GM21825 (cell line): Measurements from ENCODE around the gene HMGCS1.
"Not testable (repeated sequence)": the region's sequence is repeated elsewhere in the genome, so short reads cannot be mapped to it uniquely, and the experiment has no call there.

ENCODE experiments used
- ATAC-seq: cut with Tn5 transposase; IDR thresholded peaks from one replicate; pipeline ENCODE4 v1.9.1; 2021; ENCODE audit warnings: mild to moderate bottlenecking, moderate library complexity; ENCODE audit not compliant: unreplicated experiment

Gene HMGCS1

DNA sequence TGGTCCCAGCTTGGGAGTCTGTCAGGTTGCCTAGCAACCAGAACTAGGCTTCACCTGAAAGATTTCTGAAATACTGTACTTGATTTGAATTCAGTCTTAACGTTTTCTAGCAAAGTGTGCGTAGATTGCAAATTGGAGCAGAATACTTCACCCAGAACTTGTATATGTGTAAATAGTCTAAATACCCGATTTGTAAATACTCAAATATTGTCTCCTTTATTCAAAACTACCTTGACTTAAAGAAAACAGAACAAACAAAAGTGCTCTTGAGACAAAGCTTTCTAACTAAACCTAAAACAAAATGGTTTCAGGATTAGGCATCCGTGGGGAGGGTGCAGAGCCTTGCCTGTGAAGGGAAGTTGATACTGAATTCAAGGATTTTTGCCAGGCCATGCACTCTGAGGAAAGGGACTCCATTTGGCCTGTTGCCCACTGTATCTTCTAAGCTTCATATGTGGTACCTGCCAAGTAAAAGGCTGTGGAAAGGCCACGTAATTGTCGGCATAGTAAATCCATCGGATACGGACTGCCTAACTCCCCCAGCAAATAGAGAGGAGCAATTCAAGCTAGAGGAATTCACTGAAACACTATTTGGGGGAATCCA, 744 bp upstream of the HMGCS1 start:
- no peak for ATAC-seq

DNA sequence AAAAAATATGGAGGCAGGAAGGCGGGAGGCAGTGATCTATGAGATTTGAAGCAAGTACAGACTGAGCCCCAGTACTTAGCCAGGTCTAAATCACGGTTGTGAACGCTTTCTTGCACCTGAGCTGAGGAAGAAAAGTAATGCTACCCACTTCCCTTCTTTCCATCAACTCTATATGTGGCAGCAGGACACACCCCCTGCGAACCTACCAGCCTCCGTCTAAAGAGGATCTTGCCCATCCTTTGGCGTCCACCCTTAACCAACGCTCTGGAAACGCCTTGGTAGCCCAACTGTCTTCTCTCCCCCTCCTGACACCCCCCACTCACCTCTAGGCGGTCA, 545 bp downstream of the HMGCS1 start:
- peak; percentile 1 for ATAC-seq

DNA sequence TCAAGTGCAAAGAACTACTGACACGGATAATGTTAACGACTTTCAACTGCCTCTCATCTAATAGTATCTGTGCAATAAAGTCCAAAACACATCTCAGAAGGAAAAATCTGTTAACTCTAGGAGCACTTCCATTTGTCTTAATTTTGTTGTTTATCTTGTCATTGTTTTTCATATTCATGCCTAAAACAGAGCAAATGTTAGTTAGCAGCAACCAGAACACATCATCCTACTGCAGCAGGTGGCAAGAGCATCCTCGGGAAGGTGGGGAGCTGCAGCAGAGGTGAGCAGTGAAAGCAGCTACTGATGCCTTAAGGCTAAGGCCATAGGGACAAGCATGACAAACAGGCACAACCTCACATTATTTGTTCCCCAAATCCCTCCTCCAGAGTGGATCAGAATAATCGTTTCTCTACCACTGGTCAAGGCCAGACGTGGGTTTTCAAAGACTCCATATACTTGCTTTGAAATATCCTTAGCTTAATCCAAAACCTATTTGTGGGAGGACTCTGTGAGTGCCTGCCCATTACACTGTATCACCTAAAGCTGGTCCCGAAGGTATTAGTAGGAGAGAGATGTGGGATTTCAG, 1.0 kb downstream of the HMGCS1 start:
- ATAC-seq, result no peak

DNA sequence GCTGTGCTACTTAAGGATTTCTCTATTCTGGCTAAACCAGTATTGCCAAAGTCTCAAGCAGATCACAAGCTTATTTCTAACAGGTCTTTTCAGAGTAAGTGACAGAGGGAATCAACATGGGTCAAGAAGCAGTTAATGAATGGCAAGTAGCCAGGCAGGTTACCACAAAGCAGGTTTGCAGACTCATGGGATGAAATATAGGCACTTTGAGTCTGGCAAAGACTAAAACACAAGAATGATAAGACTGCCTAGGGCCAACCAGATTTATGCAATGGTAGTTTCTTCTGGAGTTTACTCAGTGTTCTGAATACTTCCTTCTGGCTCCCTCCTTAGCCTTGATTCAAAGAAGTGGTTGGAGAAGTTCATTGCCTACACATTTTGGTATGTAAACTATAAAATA, 3.6 kb downstream of the HMGCS1 start:
- ATAC-seq, result no peak

DNA sequence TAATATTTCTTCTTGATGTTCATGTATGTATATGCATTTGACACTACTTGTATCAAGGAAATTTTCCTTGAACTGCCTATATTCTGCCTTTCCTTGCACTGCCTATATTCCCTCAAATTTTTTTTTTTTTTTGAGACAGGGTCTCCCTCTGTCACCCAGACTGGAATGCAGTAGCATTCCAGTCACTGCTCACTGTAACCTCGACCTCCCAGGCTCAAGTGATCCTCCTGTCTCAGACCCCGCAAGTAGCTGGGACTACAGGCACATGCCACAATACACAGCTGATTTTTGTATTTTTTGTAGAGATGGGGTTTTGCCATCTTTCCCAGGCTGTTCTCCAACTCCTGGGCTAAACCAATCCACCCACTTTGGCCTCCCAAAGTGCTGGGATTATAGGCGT, 4.1 kb downstream of the HMGCS1 start:
- no peak for ATAC-seq

DNA sequence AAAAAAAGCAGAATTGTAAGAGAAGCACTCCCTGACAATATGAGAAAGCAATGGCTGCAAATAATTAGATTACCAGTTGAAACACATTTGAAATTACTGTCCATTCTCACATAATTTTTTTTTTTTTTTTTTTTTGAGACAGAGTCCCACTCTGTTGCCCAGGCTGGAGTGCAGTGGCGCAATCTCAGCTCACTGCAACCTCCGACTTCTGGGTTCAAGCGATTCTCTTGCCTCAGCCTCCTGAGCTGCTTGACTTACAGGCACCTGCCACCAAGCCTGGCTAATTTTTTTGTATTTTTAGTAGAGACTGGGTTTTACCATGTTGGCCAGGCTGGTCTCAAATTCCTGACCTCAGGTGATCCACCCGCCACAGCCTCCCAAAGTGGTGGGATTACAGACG, 6.3 kb downstream of the HMGCS1 start:
- ATAC-seq, result not testable (repeated sequence)

DNA sequence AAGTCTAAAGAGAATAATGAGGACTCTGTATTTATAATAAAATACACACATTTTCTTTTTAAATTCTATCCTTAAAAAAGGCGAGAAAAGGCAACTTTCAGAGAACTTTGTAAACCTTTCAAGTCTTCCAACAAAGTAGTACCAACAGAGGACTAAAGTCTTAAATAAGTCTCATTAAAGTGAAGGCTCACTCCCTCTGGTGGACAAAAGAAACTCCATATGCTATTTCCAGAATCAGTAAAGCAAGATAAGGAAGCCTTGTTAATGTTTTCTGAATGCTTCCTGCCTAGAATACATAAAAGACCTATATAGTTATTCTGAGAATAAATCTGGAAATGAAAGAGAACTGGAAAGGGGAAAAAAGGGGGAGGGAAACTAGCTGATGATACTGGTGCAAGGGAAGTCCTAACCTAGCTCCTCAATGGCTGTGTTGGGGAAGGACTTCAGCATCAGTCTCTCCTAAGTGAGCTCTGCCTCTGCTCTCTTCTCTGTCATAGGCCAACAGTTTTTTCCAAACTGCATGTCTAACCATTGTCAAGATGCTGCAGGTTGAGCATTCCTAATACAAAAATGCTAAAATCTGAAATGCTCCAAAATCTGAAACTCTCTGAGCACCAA, 7.2 kb downstream of the HMGCS1 start:
- ATAC-seq, result peak; percentile 57

DNA sequence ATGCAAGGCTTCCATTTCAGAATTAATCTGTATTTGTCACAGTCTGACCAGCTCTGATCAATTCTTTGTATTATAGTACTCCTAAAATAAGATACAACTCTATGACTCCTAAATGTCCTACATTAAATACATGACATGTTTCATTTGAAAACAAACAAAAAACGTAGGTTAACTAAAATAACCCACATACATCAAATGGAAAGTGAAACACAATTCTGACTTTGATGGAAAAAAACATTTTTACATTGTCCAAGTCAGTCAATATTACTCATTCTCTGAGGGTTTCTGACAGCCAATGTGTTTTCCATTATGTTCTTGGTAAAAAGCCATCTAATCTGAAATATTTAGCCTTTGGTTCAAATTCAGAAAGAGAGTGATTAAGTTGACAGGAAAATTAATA, 8.7 kb downstream of the HMGCS1 start:
- ATAC-seq, result peak; percentile 45

DNA sequence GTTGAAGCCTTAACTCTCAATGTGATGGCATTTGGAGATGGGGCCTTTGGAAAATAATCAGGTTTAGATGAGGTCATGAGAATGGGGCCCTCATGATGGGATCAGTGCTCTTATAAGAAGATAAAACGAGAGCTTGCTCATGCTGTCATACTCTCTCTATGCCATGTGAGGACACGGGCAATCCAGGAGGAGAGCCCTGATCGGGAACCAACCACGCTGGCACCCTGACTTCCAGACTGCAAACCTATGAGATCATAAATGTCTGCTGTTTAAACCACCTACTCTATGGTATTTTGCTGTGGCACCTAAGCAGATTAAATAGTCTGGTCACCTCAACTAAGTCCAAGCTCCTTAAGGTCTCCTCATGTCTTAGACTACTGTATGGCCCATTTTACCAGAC, 10.0 kb downstream of the HMGCS1 start:
- no peak for ATAC-seq

DNA sequence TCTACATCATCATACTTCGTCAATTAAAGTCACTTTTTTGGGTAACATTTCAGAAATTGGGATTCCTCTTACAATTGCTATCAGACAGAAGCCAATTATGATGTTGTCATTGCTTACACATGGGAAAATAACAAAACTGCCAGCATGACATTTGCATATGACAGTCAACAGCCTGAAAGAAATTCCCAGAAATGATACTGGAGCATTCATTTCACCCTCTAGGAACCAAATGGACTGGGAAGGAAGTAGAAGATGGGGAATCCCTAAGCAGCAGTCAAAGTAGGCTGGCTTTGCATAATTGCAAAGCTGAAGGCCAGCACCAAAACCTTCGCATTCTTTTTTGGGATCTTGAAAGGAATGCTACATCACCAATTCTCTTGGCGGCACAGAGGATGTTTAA, 10.7 kb downstream of the HMGCS1 start:
- no peak for ATAC-seq

DNA sequence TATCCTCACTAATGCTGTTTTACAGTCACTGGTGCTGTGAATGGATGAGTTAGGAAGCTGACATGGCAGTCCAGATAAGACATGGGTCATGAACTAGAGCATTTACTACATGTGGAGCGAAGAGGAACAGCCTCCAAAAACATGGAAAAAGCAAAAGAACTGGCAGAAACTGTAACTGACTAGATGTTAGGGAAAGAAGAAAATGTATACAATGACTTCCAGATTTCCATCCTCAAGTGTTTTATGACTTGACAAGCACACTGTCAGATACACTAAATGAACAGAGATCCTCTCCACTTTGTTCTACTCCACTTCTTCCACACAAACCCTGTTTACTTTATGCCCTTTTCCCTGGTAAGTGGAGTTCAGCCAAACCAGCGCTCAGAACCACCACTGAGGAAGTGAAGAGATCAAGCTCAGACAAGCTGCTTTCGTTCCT, 11.5 kb downstream of the HMGCS1 start:
- no peak for ATAC-seq

DNA sequence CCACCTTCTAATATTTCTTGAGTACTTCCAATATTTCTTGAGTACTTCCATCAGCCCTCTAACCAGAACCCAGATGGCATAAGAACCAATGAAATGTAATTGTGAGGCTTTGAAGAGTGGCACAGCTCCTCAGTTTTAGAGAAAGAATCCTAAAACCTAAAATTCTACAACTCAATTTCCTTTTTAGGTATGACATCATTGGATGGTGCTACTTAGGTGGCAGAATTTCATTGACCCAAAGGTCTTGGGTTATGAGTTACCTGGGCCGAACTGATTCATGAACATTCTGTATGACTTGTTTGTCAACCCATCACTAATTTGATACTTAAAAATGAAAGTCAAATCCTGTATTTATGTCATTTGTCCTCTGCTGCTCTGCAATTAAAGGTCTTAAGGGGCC, 13.1 kb downstream of the HMGCS1 start:
- ATAC-seq, result no peak

DNA sequence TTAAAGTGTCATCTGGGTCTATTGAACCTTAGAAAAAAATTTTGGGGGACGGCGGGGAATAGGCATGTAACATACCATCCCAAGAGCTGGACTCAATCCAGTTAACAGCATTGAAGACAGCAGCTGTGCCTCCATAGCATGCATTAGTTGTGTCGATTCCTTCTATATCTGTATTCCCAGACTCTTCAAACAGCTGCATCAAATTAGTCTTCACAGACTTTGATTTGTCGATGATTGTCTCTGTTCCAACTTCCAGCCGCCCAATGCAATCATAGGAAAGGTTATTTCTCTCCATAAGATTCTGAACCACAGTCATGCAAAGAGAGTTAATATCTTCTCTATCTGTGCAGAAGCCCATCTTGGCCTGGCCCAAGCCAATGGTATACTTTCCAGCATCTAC, 14.8 kb downstream of the HMGCS1 start:
- ATAC-seq, result no peak

DNA sequence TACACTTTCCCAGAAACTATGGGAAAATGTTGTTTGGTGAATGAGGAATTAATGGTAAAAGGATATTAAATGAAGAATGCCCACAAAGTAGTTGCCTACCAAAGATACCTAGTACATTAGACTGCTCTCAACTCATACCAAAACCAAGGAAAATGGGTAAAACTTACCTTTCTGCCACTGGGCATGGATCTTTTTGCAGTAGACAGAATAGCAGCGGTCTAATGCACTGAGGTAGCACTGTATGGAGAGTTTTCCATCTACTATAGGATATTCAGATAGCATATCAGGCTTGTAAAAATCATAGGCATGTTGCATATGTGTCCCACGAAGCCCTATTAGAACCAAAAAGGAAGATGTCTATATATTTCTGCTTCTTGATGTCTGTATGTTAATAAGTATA, 16.4 kb downstream of the HMGCS1 start:
- ATAC-seq, result no peak

DNA sequence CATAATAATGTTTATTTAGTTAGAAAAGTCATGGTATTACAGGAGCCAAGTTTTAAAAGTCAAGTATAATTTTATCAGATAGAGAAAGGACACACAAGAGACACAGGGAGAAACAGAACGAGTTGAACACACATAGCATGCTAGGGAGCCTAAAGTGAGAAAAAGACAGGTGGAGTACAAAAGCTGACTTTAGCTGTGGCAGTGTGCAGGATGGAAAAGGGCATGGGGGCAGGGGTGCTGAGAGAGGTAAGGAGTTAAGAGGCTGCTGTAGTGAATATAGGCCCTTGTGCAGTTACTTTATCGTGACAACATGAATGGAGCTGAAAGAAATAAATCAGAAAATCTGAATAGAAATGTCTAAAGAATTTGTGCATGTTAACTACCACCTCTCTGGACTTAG, 18.0 kb downstream of the HMGCS1 start:
- ATAC-seq, result no peak

DNA sequence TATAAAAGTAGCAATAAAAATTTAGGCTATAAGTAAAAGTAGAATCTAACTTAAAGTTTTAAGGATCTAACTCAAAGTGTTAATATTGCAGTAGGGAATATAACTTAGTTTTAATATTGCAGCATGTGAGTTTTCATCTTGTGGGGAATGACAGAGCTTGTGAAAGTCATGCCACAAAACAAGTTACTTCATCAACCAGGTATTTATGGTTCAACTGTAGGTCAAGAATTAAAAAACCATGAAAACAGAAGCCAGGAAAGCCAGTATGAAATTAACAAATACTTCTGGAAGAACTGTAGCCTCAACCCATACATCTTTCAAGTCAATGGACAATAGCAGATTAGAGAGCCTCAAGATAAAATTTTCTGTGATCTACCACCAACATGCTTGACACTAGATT, 19.0 kb downstream of the HMGCS1 start:
- ATAC-seq, result no peak

DNA sequence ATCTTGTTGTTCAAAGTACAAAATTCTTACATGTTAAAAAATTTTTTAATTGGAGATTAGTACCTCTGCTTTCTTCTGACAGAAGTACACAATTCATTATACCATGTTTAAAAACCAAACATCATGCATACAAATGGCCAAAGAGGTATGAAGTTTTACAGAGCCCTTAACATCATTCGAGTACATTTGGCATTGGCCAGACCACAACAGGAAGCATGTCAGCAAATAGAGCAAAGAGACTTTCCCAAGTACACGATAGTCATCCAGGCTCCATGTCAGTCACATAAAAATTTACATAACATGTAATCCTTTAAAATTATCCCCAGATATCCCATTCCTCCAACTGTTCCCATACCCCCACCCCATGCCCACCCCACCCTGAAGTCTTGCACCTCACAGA, 22.5 kb downstream of the HMGCS1 start:
- ATAC-seq, result no peak

DNA sequence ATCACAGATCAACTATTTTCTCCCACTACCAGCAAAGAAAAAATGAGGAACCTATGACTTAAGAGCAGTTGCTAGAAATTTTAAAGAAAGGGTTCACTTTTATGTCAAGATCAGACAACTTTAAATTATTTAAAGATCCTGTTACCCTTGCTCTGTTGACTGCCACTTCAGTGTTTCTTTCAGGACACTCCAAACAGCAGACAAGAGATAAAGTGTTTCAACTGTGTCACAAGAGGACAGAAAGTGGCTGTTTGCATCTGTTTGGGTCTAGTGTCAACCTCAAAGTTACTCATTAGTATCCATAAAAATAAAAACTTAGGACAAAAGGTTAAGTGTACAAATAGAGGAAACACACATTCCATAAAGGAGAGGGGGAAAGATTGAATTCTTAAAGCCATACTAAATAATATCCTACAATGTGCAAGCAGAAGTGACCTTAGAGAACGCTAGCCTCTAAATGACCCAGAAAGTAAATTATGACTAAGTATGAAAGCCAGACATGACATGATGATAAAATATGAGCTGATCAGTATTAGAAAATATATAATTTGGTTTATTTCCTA, 24.9 kb downstream of the HMGCS1 start:
- no peak for ATAC-seq

DNA sequence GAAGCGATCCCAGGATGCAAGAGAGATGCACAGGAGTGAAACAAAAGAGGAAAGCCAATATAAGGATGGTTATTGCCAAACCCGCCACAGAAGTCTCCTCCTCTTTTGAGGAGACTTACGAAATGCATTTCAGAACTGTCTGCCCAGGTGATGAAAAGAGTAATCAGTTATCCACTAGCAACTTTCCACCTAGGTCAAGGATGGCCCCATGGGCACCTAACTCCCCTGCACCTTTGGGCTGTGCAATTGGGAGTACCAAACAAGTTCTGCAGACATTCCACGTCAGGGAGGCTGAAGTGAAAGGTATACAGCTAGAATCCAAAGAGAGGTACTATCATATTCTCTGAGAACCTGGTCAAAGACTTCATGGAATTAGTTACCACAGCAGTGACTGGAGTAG, 25.7 kb downstream of the HMGCS1 start:
- ATAC-seq, result no peak

DNA sequence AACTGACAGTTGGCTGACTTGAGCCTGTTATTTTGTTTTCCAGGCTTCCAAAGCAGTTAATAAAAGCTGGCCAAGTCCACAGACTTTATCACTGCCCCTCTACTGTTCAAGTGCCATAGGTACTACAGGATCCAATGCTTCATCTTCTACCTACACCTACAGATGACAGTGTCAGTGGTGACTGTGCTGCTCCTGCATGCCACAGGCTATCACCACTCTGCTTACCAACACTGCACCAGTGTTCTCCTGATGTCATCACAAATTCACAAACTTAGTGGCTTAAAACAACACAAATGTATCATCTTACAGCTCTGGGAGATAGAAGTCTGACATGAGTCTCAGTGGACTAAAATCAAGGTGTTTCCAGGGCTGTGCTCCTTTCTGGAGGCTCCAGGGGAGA, 26.6 kb downstream of the HMGCS1 start:
- ATAC-seq, result no peak

DNA sequence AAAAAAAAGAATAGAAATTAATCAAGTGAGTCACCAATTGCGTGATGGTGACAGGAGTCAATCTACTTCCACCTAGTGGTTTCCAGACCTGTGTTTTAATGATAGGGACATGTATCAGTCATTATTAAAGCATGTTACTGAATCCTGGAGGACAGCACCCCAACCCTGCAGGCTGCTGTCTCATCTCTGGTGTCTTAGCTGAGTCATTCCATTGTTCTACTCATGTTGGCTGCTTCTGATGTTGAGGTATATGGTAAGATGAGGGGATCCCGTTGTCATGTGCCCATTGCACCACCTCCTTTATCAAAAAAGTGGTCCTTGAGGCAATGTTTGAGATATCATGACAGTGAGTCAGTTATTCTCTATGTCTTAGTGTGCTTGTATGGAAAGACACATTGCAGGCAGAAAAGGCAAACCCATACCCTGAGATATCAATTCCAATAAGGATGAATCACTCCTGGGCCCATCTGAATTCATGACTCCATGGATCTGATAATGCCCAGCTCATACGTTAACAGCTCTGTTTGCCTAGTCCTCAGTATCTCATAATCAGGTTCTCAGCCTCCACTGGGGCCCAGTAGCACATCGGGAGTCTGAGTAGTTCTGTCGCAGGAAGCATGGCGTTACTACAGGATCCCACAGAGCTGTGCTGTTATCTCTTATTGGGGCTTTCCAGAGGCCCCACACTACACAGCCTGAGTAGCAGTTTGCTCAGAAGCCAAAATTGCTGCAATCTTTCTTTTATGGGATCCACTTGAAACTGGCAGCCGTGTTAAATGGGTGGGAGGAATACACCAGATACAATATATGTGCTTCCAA, 31.2 kb downstream of the HMGCS1 start:
- no peak for ATAC-seq
